OCI-LY1 (cell line): ENCODE measurements around the gene SORT1.
A peak's percentile ranks its signal among the peaks of the same experiment; 100 is the strongest.
"Not testable (repeated sequence)": the region's sequence is repeated elsewhere in the genome, so short reads cannot be mapped to it uniquely, and the experiment has no call there.

Experiments
- H2AFZ ChIP-seq: fragments of 200-600 bp; sonication (generic), shearing (Covaris generic); 2 replicates; pipeline ENCODE4 v1.6.0; 2014; ENCODE audit warnings: antibody characterized with exemption, mild to moderate bottlenecking, low read length
- H3F3A ChIP-seq: fragments of 200-600 bp; sonication (generic), shearing (Covaris generic); 2 replicates; pipeline ENCODE4 v1.6.0; 2014; ENCODE audit warnings: mild to moderate bottlenecking, antibody characterized with exemption, low read length, moderate library complexity; ENCODE audit not compliant: insufficient read depth
- H3K27ac ChIP-seq: fragments of 200-600 bp; sonication (generic); 2 replicates; pipeline ENCODE4 v1.5.1; 2014; ENCODE audit warnings: low read length, mixed run types, mild to moderate bottlenecking, low read depth; ENCODE audit not compliant: poor library complexity, severe bottlenecking
- H3K27me3 ChIP-seq: fragments of 200-600 bp; sonication (generic); 2 replicates; pipeline ENCODE4 v1.6.0; 2014; ENCODE audit warnings: antibody characterized with exemption, mild to moderate bottlenecking, low read length, moderate library complexity; ENCODE audit not compliant: insufficient read depth
- H3K36me3 ChIP-seq: fragments of 200-600 bp; sonication (generic); 2 replicates; pipeline ENCODE4 v1.6.1; 2014; ENCODE audit warnings: mild to moderate bottlenecking, antibody characterized with exemption, low read length, moderate library complexity, mixed read lengths; ENCODE audit not compliant: insufficient read depth
- H3K4me1 ChIP-seq: fragments of 200-600 bp; sonication (generic); 2 replicates; pipeline ENCODE4 v1.5.1; 2014; ENCODE audit warnings: mild to moderate bottlenecking, low read length, moderate library complexity; ENCODE audit not compliant: insufficient read depth, severe bottlenecking
- H3K4me2 ChIP-seq: fragments of 200-600 bp; sonication (generic), shearing (Covaris generic); 2 replicates; pipeline ENCODE4 v1.6.1; 2014; ENCODE audit warnings: low read length
- H3K4me3 ChIP-seq: fragments of 200-600 bp; sonication (generic); 2 replicates; pipeline ENCODE4 v1.5.1; 2014; ENCODE audit warnings: low read length, low read depth, mild to moderate bottlenecking, mixed read lengths; ENCODE audit not compliant: poor library complexity, severe bottlenecking
- H3K79me2 ChIP-seq: fragments of 200-600 bp; shearing (Covaris generic); 2 replicates; pipeline ENCODE4 v1.6.1; 2016; ENCODE audit warnings: mixed run types, low read length, mixed read lengths; ENCODE audit not compliant: insufficient read depth
- H3K9ac ChIP-seq: fragments of 200-600 bp; sonication (generic), shearing (Covaris generic); 2 replicates; pipeline ENCODE4 v1.6.1; 2014; ENCODE audit warnings: mild to moderate bottlenecking, low read length, mixed read lengths
- H3K9me2 ChIP-seq: fragments of 200-600 bp; sonication (generic), shearing (Covaris generic); 2 replicates; pipeline ENCODE4 v1.6.1; 2014; ENCODE audit warnings: low read depth, mild to moderate bottlenecking, low read length, mixed read lengths
- H3K9me3 ChIP-seq: fragments of 200-600 bp; shearing (Covaris generic); 2 replicates; pipeline ENCODE4 v1.6.1; 2014; ENCODE audit warnings: low read length, mixed read lengths
- H4K20me1 ChIP-seq: fragments of 200-600 bp; sonication (generic), shearing (Covaris generic); 2 replicates; pipeline ENCODE4 v1.6.0; 2016; ENCODE audit warnings: mild to moderate bottlenecking, low read length; ENCODE audit not compliant: insufficient read depth
- EZH2 ChIP-seq: fragments of 200-600 bp; sonication (generic), shearing (Covaris generic); IDR thresholded peaks from 2 replicates; pipeline ENCODE4 v1.8.0; 2017; ENCODE audit warnings: borderline replicate concordance, mixed run types, mild to moderate bottlenecking, antibody characterized with exemption, low read length, moderate library complexity, mixed read lengths
- TF ChIP-seq, protein P1 (sequence below): fragments of 200-600 bp; sonication (generic), shearing (Covaris generic); IDR thresholded peaks from 2 replicates; pipeline ENCODE4 v1.5.1; 2017; ENCODE audit warnings: mild to moderate bottlenecking, antibody characterized with exemption, low read length, moderate library complexity, mixed read lengths

SORT1 gene

DNA sequence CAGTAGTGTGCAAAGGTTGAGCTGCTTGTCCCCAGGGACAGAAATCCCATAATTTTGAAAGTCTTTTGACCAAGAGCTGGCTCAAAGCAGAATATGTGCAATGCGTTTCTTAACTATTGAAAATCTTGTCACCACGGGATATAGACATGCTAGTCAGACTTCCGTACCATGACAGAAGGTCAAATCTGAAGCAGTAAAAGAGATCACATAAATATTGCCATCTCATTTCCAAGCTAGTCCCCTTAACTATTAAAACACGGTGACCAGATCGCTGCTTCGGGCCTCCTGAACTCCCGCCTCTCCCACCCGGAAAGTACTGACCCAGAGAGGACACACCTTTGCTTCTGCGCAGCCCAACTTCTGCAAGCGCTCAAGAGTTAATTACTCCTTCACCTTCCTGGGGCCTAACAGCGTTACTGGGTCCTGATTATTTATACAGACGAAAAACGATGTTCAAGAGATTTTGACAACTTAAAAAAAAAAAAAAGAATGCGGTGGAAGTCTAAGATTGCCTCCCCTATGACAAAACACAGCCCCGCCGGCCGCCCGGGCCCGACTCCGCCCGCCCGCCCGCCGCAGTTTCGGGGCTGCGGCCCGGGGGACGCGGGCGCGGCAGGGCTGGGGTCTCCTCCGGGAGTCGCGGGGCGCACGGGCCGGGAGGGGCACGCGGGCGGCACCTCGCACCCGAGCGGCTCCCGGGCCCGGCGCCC is 692 bp downstream of the SORT1 start:
- Histone ChIP-seq H3K27ac (no peak overlapping the region), H2AFZ (no peak overlapping the region)

DNA sequence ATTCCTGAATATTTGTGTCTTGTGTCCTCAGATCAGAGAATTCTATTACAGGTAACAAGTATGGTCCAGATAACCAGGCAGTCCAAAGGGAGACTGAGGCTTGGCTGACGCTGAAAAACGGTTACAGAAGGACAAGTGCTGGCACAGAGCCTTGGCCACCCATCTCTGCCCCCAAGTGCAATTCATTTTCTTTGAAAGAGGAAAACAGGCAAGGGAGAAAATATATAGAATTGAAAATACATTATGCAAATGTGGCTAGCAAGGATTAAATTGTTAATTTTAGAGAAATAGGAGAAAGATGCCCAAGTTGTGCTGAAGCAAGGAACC is 1.2 kb downstream of the SORT1 start:
- Histone ChIP-seq H3K4me2 (no peak overlapping the region), H3K9ac (no peak overlapping the region), H3K27ac (no peak overlapping the region), H3K4me1 (peaks cover 21% of the 10 kb centered on the region), H3K4me3 (no peak overlapping the region), H2AFZ (no peak overlapping the region), H3K27me3 (no peaks in the 10 kb centered on the region), H3F3A (no peaks in the 10 kb centered on the region), H4K20me1 (no peaks in the 10 kb centered on the region), H3K36me3 (peaks cover 6% of the 10 kb centered on the region; the same call in 1 of the 2 replicates), H3K9me3 (no peaks in the 10 kb centered on the region), H3K9me2 (no peaks in the 10 kb centered on the region), H3K79me2 (no peaks in the 10 kb centered on the region)
- TF ChIP-seq, protein P1, sequence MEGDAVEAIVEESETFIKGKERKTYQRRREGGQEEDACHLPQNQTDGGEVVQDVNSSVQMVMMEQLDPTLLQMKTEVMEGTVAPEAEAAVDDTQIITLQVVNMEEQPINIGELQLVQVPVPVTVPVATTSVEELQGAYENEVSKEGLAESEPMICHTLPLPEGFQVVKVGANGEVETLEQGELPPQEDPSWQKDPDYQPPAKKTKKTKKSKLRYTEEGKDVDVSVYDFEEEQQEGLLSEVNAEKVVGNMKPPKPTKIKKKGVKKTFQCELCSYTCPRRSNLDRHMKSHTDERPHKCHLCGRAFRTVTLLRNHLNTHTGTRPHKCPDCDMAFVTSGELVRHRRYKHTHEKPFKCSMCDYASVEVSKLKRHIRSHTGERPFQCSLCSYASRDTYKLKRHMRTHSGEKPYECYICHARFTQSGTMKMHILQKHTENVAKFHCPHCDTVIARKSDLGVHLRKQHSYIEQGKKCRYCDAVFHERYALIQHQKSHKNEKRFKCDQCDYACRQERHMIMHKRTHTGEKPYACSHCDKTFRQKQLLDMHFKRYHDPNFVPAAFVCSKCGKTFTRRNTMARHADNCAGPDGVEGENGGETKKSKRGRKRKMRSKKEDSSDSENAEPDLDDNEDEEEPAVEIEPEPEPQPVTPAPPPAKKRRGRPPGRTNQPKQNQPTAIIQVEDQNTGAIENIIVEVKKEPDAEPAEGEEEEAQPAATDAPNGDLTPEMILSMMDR, result no peak
- no peak for TF ChIP-seq EZH2

More for the DNA sequence above, 692 bp downstream of the SORT1 start:
- Histone ChIP-seq H3K36me3 (peaks cover 10% of the 10 kb centered on the region; the same call in 1 of the 2 replicates), H3K9me2 (no peaks in the 10 kb centered on the region), H3K27me3 (no peaks in the 10 kb centered on the region), H3K9me3 (no peaks in the 10 kb centered on the region), H3K4me1 (peaks cover 15% of the 10 kb centered on the region), H3K79me2 (no peaks in the 10 kb centered on the region), H3K9ac (no peak overlapping the region; the same call in 1 of the 2 replicates), H3F3A (no peaks in the 10 kb centered on the region), H3K4me2 (peak overlapping the region; percentile 78), H4K20me1 (no peaks in the 10 kb centered on the region), H3K4me3 (peak overlapping the region; percentile 60)
- no peak for TF ChIP-seq EZH2

DNA sequence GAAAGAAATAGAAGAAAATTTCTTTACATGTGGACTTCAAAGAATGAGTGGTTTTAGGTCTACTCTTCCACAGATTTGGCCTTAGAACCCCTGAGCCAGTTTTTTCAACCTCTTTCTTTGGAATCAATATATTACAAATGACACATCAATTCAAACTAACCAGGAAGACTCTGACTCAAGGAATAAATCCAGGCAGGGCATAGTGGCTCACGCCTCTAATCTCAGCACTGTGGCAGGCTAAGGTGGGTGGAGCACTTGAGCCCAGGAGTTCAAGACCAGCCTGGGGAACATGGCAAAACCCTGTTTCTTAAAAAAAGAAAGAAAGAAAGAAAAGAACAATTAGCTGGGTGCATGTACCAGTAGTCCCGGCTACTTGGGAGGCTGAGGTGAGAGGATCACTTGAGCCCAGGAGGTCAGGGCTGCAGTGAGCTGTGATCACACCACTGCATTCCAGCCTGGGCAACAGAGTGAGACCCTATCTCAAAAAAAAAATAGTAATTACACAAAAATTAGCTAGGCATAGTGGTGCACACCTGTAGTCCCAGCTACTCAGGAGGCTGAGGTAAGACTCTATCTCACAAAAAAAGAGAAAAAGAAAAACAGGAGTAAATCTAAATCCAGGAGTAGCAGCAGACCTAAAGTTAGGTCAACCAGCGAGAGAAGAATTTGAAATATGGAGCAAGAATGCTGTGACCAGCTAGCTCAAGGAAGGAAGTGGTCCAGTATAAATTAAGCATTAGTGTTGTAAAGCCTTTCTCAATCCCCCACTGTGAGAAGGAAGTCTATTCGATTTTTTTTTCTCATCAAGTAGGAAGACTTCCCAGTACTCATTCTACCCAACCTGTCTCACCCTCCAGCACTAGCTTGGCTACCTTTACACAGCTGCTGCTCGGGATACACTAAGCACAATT is 1.9 kb downstream of the SORT1 start:
- H3K36me3 ChIP-seq, result no peaks in the 10 kb centered on the region; the same call in 1 of the 2 replicates
- no peaks in the 10 kb centered on the region for H3K79me2 ChIP-seq
- no peaks in the 10 kb centered on the region for H3K27me3 ChIP-seq
- H3K4me2 ChIP-seq, result no peak overlapping the region
- no peak overlapping the region for H3K9ac ChIP-seq
- peaks cover 24% of the 10 kb centered on the region for H3K4me1 ChIP-seq
- H3F3A ChIP-seq, result no peaks in the 10 kb centered on the region
- no peak overlapping the region for H3K27ac ChIP-seq
- H4K20me1 ChIP-seq, result no peaks in the 10 kb centered on the region
- H2AFZ ChIP-seq, result no peak overlapping the region
- TF ChIP-seq EZH2, result no peak
- TF ChIP-seq, protein P1, result no peak
- no peak overlapping the region for H3K4me3 ChIP-seq
- no peaks in the 10 kb centered on the region for H3K9me3 ChIP-seq
- H3K9me2 ChIP-seq, result no peaks in the 10 kb centered on the region

DNA sequence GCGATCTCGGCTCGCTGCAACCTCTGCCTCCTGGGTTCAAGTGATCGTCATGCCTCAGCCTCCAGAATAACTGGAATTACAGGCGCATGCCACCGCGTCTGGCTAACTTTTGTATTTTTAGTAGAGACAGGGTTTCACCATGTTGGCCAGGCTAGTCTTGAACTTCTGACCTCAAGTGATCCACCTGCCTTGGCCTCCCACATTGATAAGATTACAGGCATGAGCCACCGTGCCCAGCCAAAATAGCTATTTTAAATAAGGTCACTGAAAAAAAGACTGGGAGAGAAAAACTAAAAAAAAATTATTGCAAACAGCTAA is 2.5 kb downstream of the SORT1 start:
- H3K4me1 ChIP-seq, result peaks cover 24% of the 10 kb centered on the region
- not testable (repeated sequence) for H3K79me2 ChIP-seq, H3F3A ChIP-seq, H4K20me1 ChIP-seq, H3K9ac ChIP-seq, H3K27me3 ChIP-seq, H3K27ac ChIP-seq, H3K4me2 ChIP-seq, H3K9me2 ChIP-seq, H3K36me3 ChIP-seq, H2AFZ ChIP-seq, H3K4me3 ChIP-seq, H3K9me3 ChIP-seq
